ENCODE data around the gene NCOA3. TPM values are rescaled to one million over a fixed set of nuclear protein-coding genes. Genes with fewer than 3 reads are reported as not detected.
"Not testable (repeated sequence)": the region's sequence is repeated elsewhere in the genome, so short reads cannot be mapped to it uniquely, and the experiment has no call there.

Gene NCOA3
- total RNA-seq, 1 donor = 72.8 TPM

- Histone ChIP-seq H3K9me3 (ENCODE audit: low read depth, low read length) (no peaks in the 10 kb centered on the region), H3K4me1 (ENCODE audit: insufficient read depth, low read length) (peaks cover 36% of the 10 kb centered on the region), H3K4me3 (ENCODE audit: low read length) (no peak overlapping the region), H3K27me3 (ENCODE audit: insufficient read depth, low read length) (no peaks in the 10 kb centered on the region)
Observed at GRCh38 chr20:47574616-47575364, 73.1 kb downstream of the NCOA3 start.

GRCh38 chr20:47576516-47577033 lies 74.9 kb downstream of the NCOA3 start:
- no peak overlapping the region for H3K4me3 ChIP-seq (ENCODE audit: low read length)
- H3K4me1 ChIP-seq (ENCODE audit: insufficient read depth, low read length) = peaks cover 36% of the 10 kb centered on the region
- no peaks in the 10 kb centered on the region for H3K9me3 ChIP-seq (ENCODE audit: low read depth, low read length)
- H3K27me3 ChIP-seq (ENCODE audit: insufficient read depth, low read length) = no peaks in the 10 kb centered on the region

- Histone ChIP-seq H3K4me1 (ENCODE audit: insufficient read depth, low read length) (peaks cover 29% of the 10 kb centered on the region), H3K9me3 (ENCODE audit: low read depth, low read length) (no peaks in the 10 kb centered on the region), H3K4me3 (ENCODE audit: low read length) (no peak overlapping the region), H3K27me3 (ENCODE audit: insufficient read depth, low read length) (no peaks in the 10 kb centered on the region)
Observed at GRCh38 chr20:47577314-47577713, 75.6 kb downstream of the NCOA3 start.

GRCh38 chr20:47578543-47578942 lies 76.9 kb downstream of the NCOA3 start:
- Histone ChIP-seq H3K9me3 (ENCODE audit: low read depth, low read length) (no peaks in the 10 kb centered on the region), H3K27me3 (ENCODE audit: insufficient read depth, low read length) (no peaks in the 10 kb centered on the region), H3K4me3 (ENCODE audit: low read length) (no peak overlapping the region), H3K4me1 (ENCODE audit: insufficient read depth, low read length) (peaks cover 33% of the 10 kb centered on the region)

GRCh38 chr20:47580686-47581085 lies 79.0 kb downstream of the NCOA3 start:
- H3K9me3 ChIP-seq (ENCODE audit: low read depth, low read length); H3K27me3 ChIP-seq (ENCODE audit: insufficient read depth, low read length); H3K4me3 ChIP-seq (ENCODE audit: low read length): not testable (repeated sequence)
- peaks cover 34% of the 10 kb centered on the region for H3K4me1 ChIP-seq (ENCODE audit: insufficient read depth, low read length)

- Histone ChIP-seq H3K4me1 (ENCODE audit: insufficient read depth, low read length) (peaks cover 31% of the 10 kb centered on the region), H3K9me3 (ENCODE audit: low read depth, low read length) (no peaks in the 10 kb centered on the region), H3K27me3 (ENCODE audit: insufficient read depth, low read length) (no peaks in the 10 kb centered on the region), H3K4me3 (ENCODE audit: low read length) (no peak overlapping the region)
Observed at GRCh38 chr20:47581090-47581489, 79.4 kb downstream of the NCOA3 start.

- Histone ChIP-seq H3K27me3 (ENCODE audit: insufficient read depth, low read length) (no peaks in the 10 kb centered on the region), H3K4me3 (ENCODE audit: low read length) (no peak overlapping the region), H3K4me1 (ENCODE audit: insufficient read depth, low read length) (peaks cover 14% of the 10 kb centered on the region), H3K9me3 (ENCODE audit: low read depth, low read length) (no peaks in the 10 kb centered on the region)
Observed at GRCh38 chr20:47583551-47583950, 81.9 kb downstream of the NCOA3 start.

GRCh38 chr20:47585087-47585747 lies 83.5 kb downstream of the NCOA3 start:
- no peak overlapping the region for H3K4me3 ChIP-seq (ENCODE audit: low read length)
- peaks cover 12% of the 10 kb centered on the region for H3K4me1 ChIP-seq (ENCODE audit: insufficient read depth, low read length)
- no peaks in the 10 kb centered on the region for H3K9me3 ChIP-seq (ENCODE audit: low read depth, low read length)
- no peaks in the 10 kb centered on the region for H3K27me3 ChIP-seq (ENCODE audit: insufficient read depth, low read length)

- peaks cover 12% of the 10 kb centered on the region for H3K4me1 ChIP-seq (ENCODE audit: insufficient read depth, low read length)
- H3K9me3 ChIP-seq (ENCODE audit: low read depth, low read length) = no peaks in the 10 kb centered on the region
- H3K4me3 ChIP-seq (ENCODE audit: low read length) = no peak overlapping the region
- no peaks in the 10 kb centered on the region for H3K27me3 ChIP-seq (ENCODE audit: insufficient read depth, low read length)
Observed at GRCh38 chr20:47586649-47587294, 85.1 kb downstream of the NCOA3 start.

- H3K27me3 ChIP-seq (ENCODE audit: insufficient read depth, low read length) = no peaks in the 10 kb centered on the region
- H3K4me1 ChIP-seq (ENCODE audit: insufficient read depth, low read length) = peaks cover 7% of the 10 kb centered on the region
- no peak overlapping the region for H3K4me3 ChIP-seq (ENCODE audit: low read length)
- no peaks in the 10 kb centered on the region for H3K9me3 ChIP-seq (ENCODE audit: low read depth, low read length)
Observed at GRCh38 chr20:47588158-47588557, 86.5 kb downstream of the NCOA3 start.

- H3K4me3 ChIP-seq (ENCODE audit: low read length) = no peak overlapping the region
- no peaks in the 10 kb centered on the region for H3K9me3 ChIP-seq (ENCODE audit: low read depth, low read length)
- H3K4me1 ChIP-seq (ENCODE audit: insufficient read depth, low read length) = no peaks in the 10 kb centered on the region
- no peaks in the 10 kb centered on the region for H3K27me3 ChIP-seq (ENCODE audit: insufficient read depth, low read length)
Observed at GRCh38 chr20:47591231-47591630, 89.5 kb downstream of the NCOA3 start.

- no peak overlapping the region for H3K4me3 ChIP-seq (ENCODE audit: low read length)
- no peaks in the 10 kb centered on the region for H3K9me3 ChIP-seq (ENCODE audit: low read depth, low read length)
- no peaks in the 10 kb centered on the region for H3K4me1 ChIP-seq (ENCODE audit: insufficient read depth, low read length)
- H3K27me3 ChIP-seq (ENCODE audit: insufficient read depth, low read length) = no peaks in the 10 kb centered on the region
Observed at GRCh38 chr20:47594157-47594556, 92.5 kb downstream of the NCOA3 start.

GRCh38 chr20:47595138-47595537 lies 93.5 kb downstream of the NCOA3 start:
- not testable (repeated sequence) for H3K27me3 ChIP-seq (ENCODE audit: insufficient read depth, low read length); H3K4me3 ChIP-seq (ENCODE audit: low read length); H3K4me1 ChIP-seq (ENCODE audit: insufficient read depth, low read length); H3K9me3 ChIP-seq (ENCODE audit: low read depth, low read length)

- no peak overlapping the region for H3K4me3 ChIP-seq (ENCODE audit: low read length)
- H3K9me3 ChIP-seq (ENCODE audit: low read depth, low read length) = no peaks in the 10 kb centered on the region
- H3K27me3 ChIP-seq (ENCODE audit: insufficient read depth, low read length) = no peaks in the 10 kb centered on the region
- peaks cover 5% of the 10 kb centered on the region for H3K4me1 ChIP-seq (ENCODE audit: insufficient read depth, low read length)
Observed at GRCh38 chr20:47596003-47596571, 94.4 kb downstream of the NCOA3 start.

- no peak overlapping the region for H3K4me3 ChIP-seq (ENCODE audit: low read length)
- H3K4me1 ChIP-seq (ENCODE audit: insufficient read depth, low read length) = peaks cover 5% of the 10 kb centered on the region
- H3K9me3 ChIP-seq (ENCODE audit: low read depth, low read length) = no peaks in the 10 kb centered on the region
- no peaks in the 10 kb centered on the region for H3K27me3 ChIP-seq (ENCODE audit: insufficient read depth, low read length)
Observed at GRCh38 chr20:47597090-47597489, 95.4 kb downstream of the NCOA3 start.

All from mononuclear cell (primary cell).